Measurements from ENCODE around the gene PTTG1. TPM values are rescaled to one million over a fixed set of nuclear protein-coding genes. Genes with fewer than 3 reads are reported as not detected.
A peak's percentile ranks its signal among the peaks of the same experiment; 100 is the strongest.

Gene PTTG1
- total RNA-seq, 2 experiments from 2014 or later = 15.1 to 17.6 TPM

DNA sequence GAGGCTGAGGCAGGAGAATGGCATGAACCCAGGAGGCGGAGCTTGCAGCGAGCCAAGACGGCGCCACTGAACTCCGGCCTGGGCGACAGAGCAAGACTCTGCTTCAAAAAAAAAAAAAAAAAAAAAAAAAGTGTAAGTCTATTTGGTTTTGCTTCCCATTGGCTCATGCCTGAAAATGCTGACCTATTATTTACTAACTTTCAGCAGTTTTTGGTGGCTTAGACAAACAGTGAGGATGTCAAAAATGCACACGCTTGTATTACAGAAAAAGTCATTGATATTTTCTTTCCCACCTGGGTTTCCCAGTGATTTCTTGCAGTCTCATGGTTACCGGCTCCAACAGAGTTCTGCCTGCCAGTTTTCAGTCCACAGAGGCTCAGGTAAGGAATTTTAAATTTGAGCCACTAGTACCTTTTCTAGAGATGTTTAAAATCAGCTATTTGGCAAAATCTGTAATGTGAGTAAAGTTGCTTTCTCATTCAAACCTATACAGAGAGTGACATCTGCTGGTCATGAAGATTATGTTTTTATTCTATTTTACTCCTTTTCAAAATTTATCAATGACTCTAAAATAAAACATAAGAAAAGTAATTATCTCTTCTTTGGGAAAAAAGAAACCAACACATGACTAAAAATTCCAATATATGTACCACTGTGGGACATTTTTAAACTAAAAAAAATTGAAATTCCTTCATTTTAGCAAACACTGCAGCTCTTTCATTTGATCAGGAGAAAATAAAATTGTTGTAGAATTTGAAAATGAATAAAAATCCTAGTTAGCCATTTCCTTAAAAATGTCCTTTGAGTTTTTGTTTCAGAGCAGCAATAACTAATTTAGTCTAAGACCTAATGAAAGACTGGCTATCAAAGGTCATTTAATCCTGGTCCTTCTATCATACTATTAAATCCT is 30.6 kb upstream of the PTTG1 start:
- Mint-ChIP-seq H3K4me3 (no peak overlapping the region), H3K4me1 (ENCODE audit: low read depth) (no peaks in the 10 kb centered on the region), H3K27ac (no peak overlapping the region), H3K36me3 (ENCODE audit: low read depth) (peaks cover 4% of the 10 kb centered on the region), H3K27me3 (no peaks in the 10 kb centered on the region), H3K9me3 (peaks cover 7% of the 10 kb centered on the region)
- CTCF ChIA-PET = interaction anchor here (0.6 to 1.0 kb wide), 6 partner anchors 10 to 371 kb away, joined by 3 to 5 read pairs (median 3); no protein-coding TSS in a partner anchor
- no peaks in the 10 kb centered on the region for H3K36me3 ChIP-seq (ENCODE audit: insufficient read depth, low read length)
- H3K4me1 ChIP-seq (ENCODE audit: insufficient read depth, low read length) = no peaks in the 10 kb centered on the region
- H3K27me3 ChIP-seq (ENCODE audit: control insufficient read depth in 1 of 2, insufficient read depth in 2 of 2, low read length in 2 of 2) = no peaks in the 10 kb centered on the region
- H3K9me3 ChIP-seq (ENCODE audit: control insufficient read depth in 1 of 2, insufficient read depth in 1 of 2, low read length in 2 of 2) = peaks cover 5 to 7% of the 10 kb centered on the region in 2 experiments
- intact Hi-C loops (cut with DNase I, micrococcal nuclease) = loop anchor here (1.0 to 5.0 kb wide), 2 partner anchors 369 kb away; no protein-coding TSS in a partner anchor
- ATAC-seq (ENCODE audit: poor library complexity) = no peak
- no peak overlapping the region for H3K27ac ChIP-seq (ENCODE audit: low read depth in 1 of 2, low read length in 2 of 2)
- no peak overlapping the region for H3K4me3 ChIP-seq (ENCODE audit: low read length)
- TF ChIP-seq, protein P1, sequence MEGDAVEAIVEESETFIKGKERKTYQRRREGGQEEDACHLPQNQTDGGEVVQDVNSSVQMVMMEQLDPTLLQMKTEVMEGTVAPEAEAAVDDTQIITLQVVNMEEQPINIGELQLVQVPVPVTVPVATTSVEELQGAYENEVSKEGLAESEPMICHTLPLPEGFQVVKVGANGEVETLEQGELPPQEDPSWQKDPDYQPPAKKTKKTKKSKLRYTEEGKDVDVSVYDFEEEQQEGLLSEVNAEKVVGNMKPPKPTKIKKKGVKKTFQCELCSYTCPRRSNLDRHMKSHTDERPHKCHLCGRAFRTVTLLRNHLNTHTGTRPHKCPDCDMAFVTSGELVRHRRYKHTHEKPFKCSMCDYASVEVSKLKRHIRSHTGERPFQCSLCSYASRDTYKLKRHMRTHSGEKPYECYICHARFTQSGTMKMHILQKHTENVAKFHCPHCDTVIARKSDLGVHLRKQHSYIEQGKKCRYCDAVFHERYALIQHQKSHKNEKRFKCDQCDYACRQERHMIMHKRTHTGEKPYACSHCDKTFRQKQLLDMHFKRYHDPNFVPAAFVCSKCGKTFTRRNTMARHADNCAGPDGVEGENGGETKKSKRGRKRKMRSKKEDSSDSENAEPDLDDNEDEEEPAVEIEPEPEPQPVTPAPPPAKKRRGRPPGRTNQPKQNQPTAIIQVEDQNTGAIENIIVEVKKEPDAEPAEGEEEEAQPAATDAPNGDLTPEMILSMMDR (IDR thresholded peaks at IDR 0.05) = peak; percentile 64
- POLR2A ChIA-PET = interaction anchor here (1.0 kb wide), 1 partner anchor 11 kb away, joined by 3 read pairs; no protein-coding TSS in a partner anchor
- DNase-seq = peak in 3 of 14 experiments; percentile 18 to 43 (median 23)

DNA sequence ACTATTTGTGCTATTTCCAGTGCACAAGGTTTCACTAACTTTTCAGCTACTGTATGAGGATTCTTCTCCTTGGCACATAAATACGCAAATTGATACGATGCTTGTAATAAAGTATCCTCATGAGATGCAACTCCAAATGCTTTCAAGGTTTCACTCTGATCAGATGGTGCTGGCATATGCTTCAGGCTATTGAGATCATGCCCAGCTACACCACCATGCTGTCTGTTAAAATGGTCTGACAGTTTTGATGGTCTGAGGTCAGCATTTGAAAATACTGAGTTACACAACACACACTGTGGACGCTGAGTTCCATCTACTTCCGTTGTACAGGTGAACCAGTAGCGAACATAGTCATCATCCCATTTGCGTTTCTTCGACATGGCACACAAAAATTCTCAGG is 26.5 kb upstream of the PTTG1 start:
- intact Hi-C loops (cut with DNase I, micrococcal nuclease) = no loop called here
- ChIA-PET CTCF (interaction anchor here (1.6 kb wide), 1 partner anchor 43 kb away, joined by 5 read pairs; no protein-coding TSS in a partner anchor), POLR2A (no interaction called here)
- no peak overlapping the region for H3K27ac ChIP-seq (ENCODE audit: low read depth in 1 of 2, low read length in 2 of 2)
- no peak overlapping the region for H3K27ac Mint-ChIP-seq
- no peaks in the 10 kb centered on the region for H3K27me3 ChIP-seq (ENCODE audit: control insufficient read depth in 1 of 2, insufficient read depth in 2 of 2, low read length in 2 of 2)
- H3K27me3 Mint-ChIP-seq = no peaks in the 10 kb centered on the region
- H3K4me3 Mint-ChIP-seq = no peak overlapping the region
- no peaks in the 10 kb centered on the region for H3K36me3 ChIP-seq (ENCODE audit: insufficient read depth, low read length)
- no peak overlapping the region for H3K4me3 ChIP-seq (ENCODE audit: low read length)
- H3K9me3 Mint-ChIP-seq = no peaks in the 10 kb centered on the region
- H3K4me1 ChIP-seq (ENCODE audit: insufficient read depth, low read length) = peaks cover 6% of the 10 kb centered on the region
- TF ChIP-seq, protein P1 (IDR thresholded peaks at IDR 0.05) = no peak
- no peak for ATAC-seq (ENCODE audit: poor library complexity)
- no peaks in the 10 kb centered on the region for H3K9me3 ChIP-seq (ENCODE audit: control insufficient read depth in 1 of 2, insufficient read depth in 1 of 2, low read length in 2 of 2)
- H3K36me3 Mint-ChIP-seq (ENCODE audit: low read depth) = peaks cover 4% of the 10 kb centered on the region
- peaks cover 16% of the 10 kb centered on the region for H3K4me1 Mint-ChIP-seq (ENCODE audit: low read depth)
- DNase-seq = no peak

DNA sequence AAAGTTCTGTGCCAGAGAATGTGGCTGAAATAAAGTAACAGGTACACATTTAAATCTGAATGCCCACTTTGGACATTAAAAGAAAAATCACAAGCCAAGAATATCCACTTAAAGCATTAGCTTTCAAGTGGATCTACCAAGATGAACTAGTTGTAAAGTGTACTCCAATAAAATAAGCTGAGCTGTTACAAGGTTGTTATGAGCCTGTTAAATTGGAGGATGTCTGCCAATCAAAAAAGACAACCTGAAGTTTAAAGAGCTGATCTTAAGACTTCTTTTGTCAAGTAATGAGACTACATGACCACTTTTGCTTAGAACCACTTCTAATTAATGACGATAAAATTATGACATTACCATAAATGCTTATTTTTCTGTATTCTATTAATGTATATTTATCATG is 24.2 kb upstream of the PTTG1 start:
- no peaks in the 10 kb centered on the region for H3K9me3 Mint-ChIP-seq
- no peak for DNase-seq
- ChIA-PET CTCF (no interaction called here), POLR2A (no interaction called here)
- H3K27ac Mint-ChIP-seq = peak overlapping the region; percentile 34
- H3K36me3 Mint-ChIP-seq (ENCODE audit: low read depth) = peaks cover 24% of the 10 kb centered on the region
- Histone ChIP-seq H3K4me3 (ENCODE audit: low read length) (no peak overlapping the region), H3K27me3 (ENCODE audit: control insufficient read depth in 1 of 2, insufficient read depth in 2 of 2, low read length in 2 of 2) (no peaks in the 10 kb centered on the region), H3K4me1 (ENCODE audit: insufficient read depth, low read length) (peaks cover 12% of the 10 kb centered on the region), H3K27ac (ENCODE audit: low read depth in 1 of 2, low read length in 2 of 2) (no peak overlapping the region), H3K36me3 (ENCODE audit: insufficient read depth, low read length) (peaks cover 8% of the 10 kb centered on the region), H3K9me3 (ENCODE audit: control insufficient read depth in 1 of 2, insufficient read depth in 1 of 2, low read length in 2 of 2) (no peaks in the 10 kb centered on the region)
- no peak for ATAC-seq (ENCODE audit: poor library complexity)
- peaks cover 24% of the 10 kb centered on the region for H3K4me1 Mint-ChIP-seq (ENCODE audit: low read depth)
- TF ChIP-seq, protein P1 (IDR thresholded peaks at IDR 0.05) = no peak
- H3K27me3 Mint-ChIP-seq = no peaks in the 10 kb centered on the region
- no peak overlapping the region for H3K4me3 Mint-ChIP-seq
- intact Hi-C loops (cut with DNase I, micrococcal nuclease) = no loop called here

Data from CD4-positive, alpha-beta T cell (primary cell).